HepG2 (cell line): Measurements from ENCODE around the gene SDC1. TPM values are rescaled to one million over a fixed set of nuclear protein-coding genes. Genes with fewer than 3 reads are reported as not detected.
A peak's percentile ranks its signal among the peaks of the same experiment; 100 is the strongest.

ENCODE experiments used
- CHCHD3 ChIP-seq: sonication (generic); formaldehyde crosslinking; IDR thresholded peaks from 2 replicates; pipeline ENCODE4 v1.8.0; 2022; ENCODE audit warnings: mild to moderate bottlenecking, missing genetic modification reagents, moderate library complexity
- HDAC2 ChIP-seq: sonication (generic); formaldehyde crosslinking; IDR thresholded peaks from 2 replicates; pipeline ENCODE4 v1.4.0; 2020; ENCODE audit warnings: missing genetic modification reagents
- JARID2 ChIP-seq: sonication (generic); formaldehyde crosslinking; IDR thresholded peaks from 2 replicates; pipeline ENCODE4 v1.8.1; 2023; ENCODE audit warnings: missing genetic modification reagents, inconsistent platforms; ENCODE audit not compliant: insufficient replicate concordance
- KDM5B ChIP-seq: sonication (generic); formaldehyde crosslinking; IDR thresholded peaks from 2 replicates; pipeline ENCODE4 v1.4.0; 2020; ENCODE audit warnings: missing genetic modification reagents, mild to moderate bottlenecking, borderline replicate concordance
- NFAT5 ChIP-seq: sonication (generic); formaldehyde crosslinking; IDR thresholded peaks from 2 replicates; pipeline ENCODE4 v1.4.0; 2020; ENCODE audit warnings: missing genetic modification reagents
- THYN1 ChIP-seq: sonication (generic); formaldehyde crosslinking; IDR thresholded peaks from 2 replicates; pipeline ENCODE4 v1.8.1; 2023; ENCODE audit warnings: low read depth, mild to moderate bottlenecking, moderate library complexity, missing genetic modification reagents, borderline replicate concordance
- TOE1 ChIP-seq: sonication (generic); formaldehyde crosslinking; IDR thresholded peaks from 2 replicates; pipeline ENCODE4 v1.4.0; 2020; ENCODE audit warnings: mild to moderate bottlenecking, missing genetic modification reagents
- TP53 ChIP-seq: sonication (generic); formaldehyde crosslinking; conservative IDR thresholded peaks from 2 replicates; pipeline ENCODE4 v1.4.0; 2020; ENCODE audit warnings: missing genetic modification reagents
- ZC3H13 ChIP-seq: sonication (generic); formaldehyde crosslinking; IDR thresholded peaks from 2 replicates; pipeline ENCODE4 v1.8.1; 2023; ENCODE audit warnings: mild to moderate bottlenecking, missing genetic modification reagents, moderate library complexity
- ZNF331 ChIP-seq: sonication (generic); formaldehyde crosslinking; IDR thresholded peaks from 2 replicates; pipeline ENCODE4 v1.4.0; 2020; ENCODE audit warnings: missing genetic modification reagents
- ZNF441 ChIP-seq: sonication (generic); formaldehyde crosslinking; IDR thresholded peaks from 2 replicates; pipeline ENCODE4 v1.7.0; 2021; ENCODE audit warnings: missing genetic modification reagents, borderline replicate concordance
- ZNF839 ChIP-seq: sonication (generic); formaldehyde crosslinking; IDR thresholded peaks from 2 replicates; pipeline ENCODE4 v1.4.0; 2020; ENCODE audit warnings: missing genetic modification reagents, mild to moderate bottlenecking, borderline replicate concordance
- polyA plus RNA-seq, 8 experiments: library from polyadenylated mRNA; depleted of rRNA in 3 of 8; stranded (reverse) in 7 of 8; unstranded in 1 of 8; fragments of >200 nt; fragmentation: Illumina TruSeq in 4 of 8; extraction: Trizol in 4 of 8; gene quantifications; 2 replicates each; pipeline versions ENCODE4 v1.2.1 to v1.2.3, GENCODE V29; 2011 to 2016; ENCODE audit warnings: low read depth in 4 of 8, missing spikeins in 1 of 8, mixed read lengths in 1 of 8; ENCODE audit not compliant: insufficient read depth in 1 of 8
- total RNA-seq, 5 experiments: library from RNA; depleted of rRNA; stranded (reverse); fragments of >200 nt; fragmentation: Illumina TruSeq; extraction: Trizol; gene quantifications; 2 replicates each; pipeline ENCODE4 v1.2.3, GENCODE V29; 2016; ENCODE audit warnings: low read depth in 1 of 5
- TF ChIP-seq, protein P1 (sequence below): sonication (generic); formaldehyde crosslinking; IDR thresholded peaks from 2 replicates; pipeline ENCODE4 v1.4.0; 2020; ENCODE audit warnings: low read depth, mild to moderate bottlenecking, missing genetic modification reagents
- TF ChIP-seq, protein P2 (sequence below): sonication (generic); formaldehyde crosslinking; IDR thresholded peaks from 2 replicates; pipeline ENCODE4 v1.4.0; 2020; ENCODE audit warnings: missing genetic modification reagents, borderline replicate concordance
- TF ChIP-seq, protein P3 (sequence below): sonication (generic); formaldehyde crosslinking; IDR thresholded peaks from 2 replicates; pipeline ENCODE4 v1.8.0; 2022; ENCODE audit warnings: missing genetic modification reagents, mild to moderate bottlenecking, moderate library complexity, borderline replicate concordance

SDC1 gene
- total and polyA plus RNA-seq, 2 of the 13 experiments (the other 11 are each of a cell fraction or from before 2014, with no cell fraction given) = 108 to 119 TPM

GRCh38 chr2:20215183-20216040 is 9.5 kb downstream of the SDC1 start (continued):
- no peak for TF ChIP-seq CHCHD3 (CRISPR knock-in tag)
- TF ChIP-seq TOE1 = no peak
- TF ChIP-seq NFAT5 (CRISPR knock-in tag) = 0 out of 2 replicates have a peak, but pooled peaks have one; percentile 59
- TF ChIP-seq THYN1 (CRISPR knock-in tag) = 0 out of 2 replicates have a peak, but pooled peaks have one; percentile 56
- TF ChIP-seq ZNF441 (CRISPR knock-in tag) = no peak
- TF ChIP-seq, protein P1, sequence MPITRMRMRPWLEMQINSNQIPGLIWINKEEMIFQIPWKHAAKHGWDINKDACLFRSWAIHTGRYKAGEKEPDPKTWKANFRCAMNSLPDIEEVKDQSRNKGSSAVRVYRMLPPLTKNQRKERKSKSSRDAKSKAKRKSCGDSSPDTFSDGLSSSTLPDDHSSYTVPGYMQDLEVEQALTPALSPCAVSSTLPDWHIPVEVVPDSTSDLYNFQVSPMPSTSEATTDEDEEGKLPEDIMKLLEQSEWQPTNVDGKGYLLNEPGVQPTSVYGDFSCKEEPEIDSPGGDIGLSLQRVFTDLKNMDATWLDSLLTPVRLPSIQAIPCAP (CRISPR knock-in tag) = no peak
- peak; percentile 99 for TF ChIP-seq HDAC2
- TF ChIP-seq, protein P2, sequence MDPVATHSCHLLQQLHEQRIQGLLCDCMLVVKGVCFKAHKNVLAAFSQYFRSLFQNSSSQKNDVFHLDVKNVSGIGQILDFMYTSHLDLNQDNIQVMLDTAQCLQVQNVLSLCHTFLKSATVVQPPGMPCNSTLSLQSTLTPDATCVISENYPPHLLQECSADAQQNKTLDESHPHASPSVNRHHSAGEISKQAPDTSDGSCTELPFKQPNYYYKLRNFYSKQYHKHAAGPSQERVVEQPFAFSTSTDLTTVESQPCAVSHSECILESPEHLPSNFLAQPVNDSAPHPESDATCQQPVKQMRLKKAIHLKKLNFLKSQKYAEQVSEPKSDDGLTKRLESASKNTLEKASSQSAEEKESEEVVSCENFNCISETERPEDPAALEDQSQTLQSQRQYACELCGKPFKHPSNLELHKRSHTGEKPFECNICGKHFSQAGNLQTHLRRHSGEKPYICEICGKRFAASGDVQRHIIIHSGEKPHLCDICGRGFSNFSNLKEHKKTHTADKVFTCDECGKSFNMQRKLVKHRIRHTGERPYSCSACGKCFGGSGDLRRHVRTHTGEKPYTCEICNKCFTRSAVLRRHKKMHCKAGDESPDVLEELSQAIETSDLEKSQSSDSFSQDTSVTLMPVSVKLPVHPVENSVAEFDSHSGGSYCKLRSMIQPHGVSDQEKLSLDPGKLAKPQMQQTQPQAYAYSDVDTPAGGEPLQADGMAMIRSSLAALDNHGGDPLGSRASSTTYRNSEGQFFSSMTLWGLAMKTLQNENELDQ (CRISPR knock-in tag) = no peak; the same call in 1 of the 2 replicates
- 0 out of 2 replicates have a peak, but pooled peaks have one; percentile 54 for TF ChIP-seq TP53
- TF ChIP-seq JARID2 (CRISPR knock-in tag) = peak; percentile 46
- TF ChIP-seq KDM5B (CRISPR knock-in tag) = 0 out of 2 replicates have a peak, but pooled peaks have one; percentile 40
- no peak for TF ChIP-seq ZC3H13
- TF ChIP-seq, protein P3, sequence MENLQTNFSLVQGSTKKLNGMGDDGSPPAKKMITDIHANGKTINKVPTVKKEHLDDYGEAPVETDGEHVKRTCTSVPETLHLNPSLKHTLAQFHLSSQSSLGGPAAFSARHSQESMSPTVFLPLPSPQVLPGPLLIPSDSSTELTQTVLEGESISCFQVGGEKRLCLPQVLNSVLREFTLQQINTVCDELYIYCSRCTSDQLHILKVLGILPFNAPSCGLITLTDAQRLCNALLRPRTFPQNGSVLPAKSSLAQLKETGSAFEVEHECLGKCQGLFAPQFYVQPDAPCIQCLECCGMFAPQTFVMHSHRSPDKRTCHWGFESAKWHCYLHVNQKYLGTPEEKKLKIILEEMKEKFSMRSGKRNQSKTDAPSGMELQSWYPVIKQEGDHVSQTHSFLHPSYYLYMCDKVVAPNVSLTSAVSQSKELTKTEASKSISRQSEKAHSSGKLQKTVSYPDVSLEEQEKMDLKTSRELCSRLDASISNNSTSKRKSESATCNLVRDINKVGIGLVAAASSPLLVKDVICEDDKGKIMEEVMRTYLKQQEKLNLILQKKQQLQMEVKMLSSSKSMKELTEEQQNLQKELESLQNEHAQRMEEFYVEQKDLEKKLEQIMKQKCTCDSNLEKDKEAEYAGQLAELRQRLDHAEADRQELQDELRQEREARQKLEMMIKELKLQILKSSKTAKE (CRISPR knock-in tag) = peak; percentile 93
- no peak for TF ChIP-seq ZNF839 (CRISPR knock-in tag)
- peak; percentile 90 for TF ChIP-seq ZNF331 (CRISPR knock-in tag)
